Fibroblast of the aortic adventitia (primary cell): ENCODE data around the gene ANKZF1. TPM values are rescaled to one million over a fixed set of nuclear protein-coding genes. Genes with fewer than 3 reads are reported as not detected.
A peak's percentile ranks its signal among the peaks of the same experiment; 100 is the strongest.

Experiments
- DNase-seq: peaks from one replicate; pipeline ENCODE4 v3.0.0-alpha.2; 2010; ENCODE audit warnings: low read depth
- H3K4me3 ChIP-seq: 2 replicates; pipeline ENCODE4 v1.5.1; 2011; ENCODE audit warnings: low read depth, mild to moderate bottlenecking, control low read depth, low read length, moderate library complexity
- CTCF ChIP-seq: IDR thresholded peaks from 2 replicates; pipeline ENCODE4 v1.5.1; 2011; ENCODE audit warnings: mild to moderate bottlenecking, low read length, control low read depth, inconsistent platforms; ENCODE audit not compliant: insufficient read depth
- total RNA-seq: library from RNA; depleted of rRNA; stranded (reverse); fragments of >200 nt; gene quantifications from 2 replicates; pipeline ENCODE4 v1.2.3, GENCODE V29; 2012; ENCODE audit warnings: low replicate concordance

ANKZF1 gene
- total RNA-seq, 1 donor = 23.7 TPM

- peak; percentile 9 for TF ChIP-seq CTCF
- H3K4me3 ChIP-seq = peak overlapping the region; percentile 41
- DNase-seq = no peak
These were observed 49.1 kb downstream of the ANKZF1 start for GRCh38 chr2:219278655-219279150.

- H3K4me3 ChIP-seq = peak within 1 kb of the TSS; percentile 86
- DNase-seq = peak; percentile 99
- TF ChIP-seq CTCF = peak; percentile 6
These were observed 49.7 kb downstream of the ANKZF1 start, which contains the start of gene DNAJB2 for GRCh38 chr2:219279151-219279915. Gene DNAJB2, plus strand, starts transcription at chr2:219279366. Its CDS starts 468 bp downstream, at chr2:219279834.

- H3K4me3 ChIP-seq = peak overlapping the region; percentile 86
- no peak for DNase-seq
These were observed 50.4 kb downstream of the ANKZF1 start for GRCh38 chr2:219279916-219280516.

GRCh38 chr2:219280651-219281050 is 51.0 kb downstream of the ANKZF1 start:
- H3K4me3 ChIP-seq = no peak overlapping the region
- TF ChIP-seq CTCF = no peak
- DNase-seq = no peak

More at GRCh38 chr2:219279916-219280516, 50.4 kb downstream of the ANKZF1 start:
- TF ChIP-seq CTCF = no peak

- TF ChIP-seq CTCF = no peak
- DNase-seq = no peak
- H3K4me3 ChIP-seq = no peak overlapping the region
These were observed 52.0 kb downstream of the ANKZF1 start for GRCh38 chr2:219281588-219281987.

- no peak for DNase-seq
- TF ChIP-seq CTCF = no peak
- H3K4me3 ChIP-seq = no peak overlapping the region
These were observed 52.8 kb downstream of the ANKZF1 start for GRCh38 chr2:219282375-219282774.
